Brain pericyte (primary cell): ENCODE measurements around the gene PIGX.

Experiments
- DNase-seq: peaks from one replicate; pipeline ENCODE4 v3.0.0-alpha.2; 2012; ENCODE audit warnings: low read depth, low spot score

Gene PIGX

GRCh38 chr3:196711838-196712513, at the start of gene PIGX, which contains the start of gene CEP19:
PIGX (plus strand) TSS chr3:196712377.
CEP19 (minus strand) TSS chr3:196712250; CDS start chr3:196708657, 3,593 bp downstream.
- no peak for DNase-seq

GRCh38 chr3:196662711-196663571, 49.2 kb upstream of the PIGX start:
- DNase-seq: no peak

GRCh38 chr3:196666001-196666867, 45.9 kb upstream of the PIGX start:
- no peak for DNase-seq

GRCh38 chr3:196667056-196667825, 44.9 kb upstream of the PIGX start:
- no peak for DNase-seq

GRCh38 chr3:196670339-196670738, 41.8 kb upstream of the PIGX start:
- DNase-seq: no peak

- DNase-seq: no peak
These were observed 38.5 kb upstream of the PIGX start for GRCh38 chr3:196673632-196674031.

GRCh38 chr3:196677353-196677752, 34.8 kb upstream of the PIGX start:
- no peak for DNase-seq

GRCh38 chr3:196677931-196678330, 34.2 kb upstream of the PIGX start:
- DNase-seq: no peak

- no peak for DNase-seq
These were observed 27.4 kb upstream of the PIGX start for GRCh38 chr3:196684548-196685407.

GRCh38 chr3:196686436-196686835, 25.7 kb upstream of the PIGX start:
- no peak for DNase-seq

GRCh38 chr3:196688349-196688748, 23.8 kb upstream of the PIGX start:
- DNase-seq: no peak

- DNase-seq: no peak
These were observed 22.1 kb upstream of the PIGX start for GRCh38 chr3:196689941-196690660.

- DNase-seq: no peak
These were observed 20.8 kb upstream of the PIGX start for GRCh38 chr3:196691386-196691785.

- no peak for DNase-seq
These were observed 18.0 kb upstream of the PIGX start for GRCh38 chr3:196694202-196694638.

GRCh38 chr3:196694941-196695848, 17.0 kb upstream of the PIGX start:
- no peak for DNase-seq

GRCh38 chr3:196695849-196696226, 16.3 kb upstream of the PIGX start:
- no peak for DNase-seq

- DNase-seq: no peak
These were observed 14.9 kb upstream of the PIGX start for GRCh38 chr3:196697270-196697669.

GRCh38 chr3:196699749-196700148, 12.4 kb upstream of the PIGX start:
- DNase-seq: no peak
